NCI-H345 (cell line): ENCODE measurements around the gene SLFN11.
"Not testable (repeated sequence)": the region's sequence is repeated elsewhere in the genome, so short reads cannot be mapped to it uniquely, and the experiment has no call there.

Experiments used
- DNase-seq: peaks from one replicate; lab custom pipeline; 2025; lab: John Stamatoyannopoulos, UW

The SLFN11 gene

GRCh38 chr17:35373534-35373983 lies at the start of gene SLFN11:
TSS of gene SLFN11 (minus strand) at chr17:35373621. CDS start at chr17:35363807, 9,814 bp downstream.
- peak; percentile 73 for DNase-seq

- DNase-seq, result not testable (repeated sequence)
Observed at GRCh38 chr17:35421069-35421468, 47.6 kb upstream of the SLFN11 start.

- no peak for DNase-seq
Observed at GRCh38 chr17:35416659-35417058, 43.2 kb upstream of the SLFN11 start.

- DNase-seq, result not testable (repeated sequence)
Observed at GRCh38 chr17:35414707-35415106, 41.3 kb upstream of the SLFN11 start.

- DNase-seq, result no peak
Observed at GRCh38 chr17:35414247-35414646, 40.8 kb upstream of the SLFN11 start.

GRCh38 chr17:35407531-35407930 lies 34.1 kb upstream of the SLFN11 start:
- no peak for DNase-seq

- no peak for DNase-seq
Observed at GRCh38 chr17:35406568-35406967, 33.1 kb upstream of the SLFN11 start.

GRCh38 chr17:35404360-35404759 lies 30.9 kb upstream of the SLFN11 start:
- DNase-seq, result no peak

GRCh38 chr17:35393783-35394182 lies 20.4 kb upstream of the SLFN11 start:
- DNase-seq, result not testable (repeated sequence)

- no peak for DNase-seq
Observed at GRCh38 chr17:35390663-35391062, 17.2 kb upstream of the SLFN11 start.

GRCh38 chr17:35390156-35390555 lies 16.7 kb upstream of the SLFN11 start:
- no peak for DNase-seq

GRCh38 chr17:35387496-35387895 lies 14.1 kb upstream of the SLFN11 start:
- DNase-seq, result no peak

- DNase-seq, result no peak
Observed at GRCh38 chr17:35377706-35378105, 4.3 kb upstream of the SLFN11 start.

- DNase-seq, result no peak
Observed at GRCh38 chr17:35377068-35377467, 3.6 kb upstream of the SLFN11 start.

GRCh38 chr17:35376245-35376644 lies 2.8 kb upstream of the SLFN11 start:
- no peak for DNase-seq

- DNase-seq, result no peak
Observed at GRCh38 chr17:35374766-35375344, 1.4 kb upstream of the SLFN11 start.

- DNase-seq, result peak; percentile 26
Observed at GRCh38 chr17:35373984-35374765, 754 bp upstream of the SLFN11 start.

- no peak for DNase-seq
Observed at GRCh38 chr17:35372846-35373533, 431 bp downstream of the SLFN11 start.

GRCh38 chr17:35371934-35372333 lies 1.5 kb downstream of the SLFN11 start:
- DNase-seq, result no peak

GRCh38 chr17:35368081-35368830 lies 5.2 kb downstream of the SLFN11 start:
- DNase-seq, result no peak

- no peak for DNase-seq
Observed at GRCh38 chr17:35361027-35361426, 12.4 kb downstream of the SLFN11 start.

- no peak for DNase-seq
Observed at GRCh38 chr17:35359398-35359797, 14.0 kb downstream of the SLFN11 start.
